ENCODE results near the gene EXOSC3. TPM values are rescaled to one million over a fixed set of nuclear protein-coding genes. Genes with fewer than 3 reads are reported as not detected.
A peak's percentile ranks its signal among the peaks of the same experiment; 100 is the strongest.

The EXOSC3 gene
- total and polyA plus RNA-seq, 9 donors, result 20.2 to 28.3 (median 24.0) TPM

- WGBS (ENCODE audit: insufficient coverage), result 50% methylated on average over 1 of the region's 4 CpGs
- peaks cover 13% of the 10 kb centered on the region for H3K4me1 ChIP-seq (ENCODE audit: control insufficient read depth, insufficient read depth, low read length)
- DNase-seq, result no peak
- peaks cover 3% of the 10 kb centered on the region for H3K9me3 ChIP-seq (replicated peaks; ENCODE audit: control insufficient read depth, low read depth, low read length)
- H3K36me3 ChIP-seq (ENCODE audit: control insufficient read depth, insufficient read depth, low read length), result peaks cover 4% of the 10 kb centered on the region
- no peaks in the 10 kb centered on the region for H3K27me3 ChIP-seq (ENCODE audit: control insufficient read depth, insufficient read depth, low read length)
- H3K4me3 ChIP-seq (ENCODE audit: low read length), result no peak overlapping the region
- H3K27ac ChIP-seq (ENCODE audit: low read length), result no peak overlapping the region
These were observed 21.4 kb upstream of the EXOSC3 start for GRCh38 chr9:37806271-37806670.

GRCh38 chr9:37801959-37802711, 17.3 kb upstream of the EXOSC3 start:
- H3K4me1 ChIP-seq (ENCODE audit: control insufficient read depth, insufficient read depth, low read length), result peaks cover 13% of the 10 kb centered on the region
- H3K27ac ChIP-seq (ENCODE audit: low read length), result no peak overlapping the region

DNA sequence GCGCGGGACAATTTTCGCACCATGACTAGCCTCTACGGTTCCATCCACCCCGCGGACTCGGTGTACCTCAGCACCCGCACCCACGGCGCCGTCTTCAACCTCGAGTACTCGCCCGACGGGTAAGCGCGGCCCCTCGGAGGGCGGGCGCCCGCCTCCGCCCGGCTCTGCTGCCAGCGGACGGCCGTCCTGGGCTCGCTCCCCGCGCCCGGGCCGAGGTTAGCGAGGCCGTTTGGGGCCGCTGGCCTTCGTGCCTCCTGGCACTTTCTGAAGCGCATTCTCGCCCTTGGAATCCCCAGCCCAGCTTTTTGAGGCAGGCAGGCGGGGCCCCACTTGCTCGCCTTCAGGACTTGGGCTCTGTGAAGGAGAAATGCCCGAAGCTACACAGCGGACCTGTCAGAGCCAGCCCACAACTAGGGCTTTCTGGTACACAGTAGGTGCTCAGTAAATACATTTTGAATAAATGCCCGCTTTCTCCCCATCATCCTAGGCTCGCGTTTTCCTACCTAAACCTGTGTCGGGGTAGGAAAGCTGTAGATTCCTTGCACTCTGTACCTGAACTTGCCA, 16.5 kb upstream of the EXOSC3 start:
- WGBS (ENCODE audit: insufficient coverage), result under 1% methylated on average over 36 of the region's 45 CpGs
- peak overlapping the region; percentile 85 for H3K27ac ChIP-seq (ENCODE audit: low read length)
- H3K4me3 ChIP-seq (ENCODE audit: low read length), result peak overlapping the region; percentile 95
- no peak for DNase-seq
- H3K27me3 ChIP-seq (ENCODE audit: control insufficient read depth, insufficient read depth, low read length), result no peaks in the 10 kb centered on the region
- H3K4me1 ChIP-seq (ENCODE audit: control insufficient read depth, insufficient read depth, low read length), result peaks cover 13% of the 10 kb centered on the region
- H3K36me3 ChIP-seq (ENCODE audit: control insufficient read depth, insufficient read depth, low read length), result no peaks in the 10 kb centered on the region
- no peaks in the 10 kb centered on the region for H3K9me3 ChIP-seq (replicated peaks; ENCODE audit: control insufficient read depth, low read depth, low read length)

More at GRCh38 chr9:37801959-37802711, 17.3 kb upstream of the EXOSC3 start:
- 52% methylated on average over 9 of the region's 10 CpGs for WGBS (ENCODE audit: insufficient coverage)
- Histone ChIP-seq H3K9me3 (replicated peaks; ENCODE audit: control insufficient read depth, low read depth, low read length) (no peaks in the 10 kb centered on the region), H3K36me3 (ENCODE audit: control insufficient read depth, insufficient read depth, low read length) (no peaks in the 10 kb centered on the region), H3K27me3 (ENCODE audit: control insufficient read depth, insufficient read depth, low read length) (no peaks in the 10 kb centered on the region), H3K4me3 (ENCODE audit: low read length) (peak overlapping the region; percentile 95)
- DNase-seq, result no peak

DNA sequence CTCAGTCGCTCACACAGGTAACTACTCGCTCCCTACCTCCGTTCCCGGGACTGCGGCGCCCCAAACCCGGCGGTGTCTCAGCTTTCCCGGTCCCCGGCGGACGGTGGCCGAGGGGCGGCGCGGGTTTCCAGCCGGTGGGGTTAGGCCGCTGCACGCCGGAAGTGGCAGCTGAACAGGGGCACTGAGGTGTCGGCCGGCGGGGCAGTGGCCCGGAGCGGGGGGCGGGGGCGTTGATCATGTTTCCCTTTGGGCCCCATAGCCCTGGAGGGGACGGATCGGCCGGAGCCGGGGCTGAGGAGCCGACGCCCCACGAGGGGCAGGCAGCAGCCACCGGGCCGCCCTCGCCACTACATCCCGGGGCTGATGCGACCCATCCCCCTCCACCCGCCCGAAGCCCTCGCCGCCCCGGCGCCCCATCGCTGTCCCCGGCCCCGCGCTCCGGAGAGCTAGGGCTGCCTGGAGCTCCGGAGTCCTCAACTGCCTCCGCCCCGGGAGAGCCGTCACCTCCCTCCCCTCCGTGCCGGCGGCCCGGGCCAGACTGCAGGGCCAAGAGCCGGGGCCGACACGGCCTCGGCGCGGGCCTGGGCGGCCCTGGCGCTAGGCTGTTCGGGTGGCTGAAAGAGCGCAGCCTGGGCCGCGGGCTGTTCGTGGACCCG, 15.9 kb upstream of the EXOSC3 start, which contains the start of gene DCAF10:
DCAF10 (plus strand) TSS at position 167 of the 656 bp plus-strand sequence; CDS start at position 237, 70 bp downstream.
- Histone ChIP-seq H3K27me3 (ENCODE audit: control insufficient read depth, insufficient read depth, low read length) (no peaks in the 10 kb centered on the region), H3K36me3 (ENCODE audit: control insufficient read depth, insufficient read depth, low read length) (no peaks in the 10 kb centered on the region), H3K9me3 (replicated peaks; ENCODE audit: control insufficient read depth, low read depth, low read length) (no peaks in the 10 kb centered on the region), H3K4me3 (ENCODE audit: low read length) (peak within 1 kb of the TSS; percentile 95), H3K4me1 (ENCODE audit: control insufficient read depth, insufficient read depth, low read length) (peaks cover 13% of the 10 kb centered on the region), H3K27ac (ENCODE audit: low read length) (peak within 1 kb of the TSS; percentile 85)
- WGBS (ENCODE audit: insufficient coverage), result under 1% methylated on average over 68 of the region's 72 CpGs
- peak; percentile 92 for DNase-seq

GRCh38 chr9:37798677-37799076, 13.8 kb upstream of the EXOSC3 start:
- H3K4me1 ChIP-seq (ENCODE audit: control insufficient read depth, insufficient read depth, low read length), result peaks cover 13% of the 10 kb centered on the region
- H3K4me3 ChIP-seq (ENCODE audit: low read length), result no peak overlapping the region
- 80% methylated on average over 1 of the region's 1 CpG for WGBS (ENCODE audit: insufficient coverage)
- DNase-seq, result no peak
- H3K9me3 ChIP-seq (replicated peaks; ENCODE audit: control insufficient read depth, low read depth, low read length), result no peaks in the 10 kb centered on the region
- no peaks in the 10 kb centered on the region for H3K27me3 ChIP-seq (ENCODE audit: control insufficient read depth, insufficient read depth, low read length)
- no peak overlapping the region for H3K27ac ChIP-seq (ENCODE audit: low read length)
- no peaks in the 10 kb centered on the region for H3K36me3 ChIP-seq (ENCODE audit: control insufficient read depth, insufficient read depth, low read length)

DNA sequence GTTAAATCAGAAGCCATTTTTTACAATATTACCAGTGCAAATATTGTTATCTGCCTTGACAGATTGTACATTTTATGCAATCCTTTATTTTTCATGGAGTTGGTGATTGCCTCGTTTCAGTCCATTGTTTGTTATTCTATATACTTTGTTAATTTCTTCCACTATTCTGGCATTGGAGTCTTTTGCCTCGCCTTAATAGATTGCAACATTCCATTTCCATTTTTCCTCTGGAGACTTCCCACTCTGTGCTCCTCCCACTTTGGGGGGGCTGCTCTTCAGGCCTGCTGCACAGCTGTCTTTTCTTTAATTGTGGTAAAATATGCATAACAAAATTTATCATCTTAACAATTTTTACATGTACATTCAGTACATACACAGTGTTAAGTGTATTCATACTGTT, 11.4 kb upstream of the EXOSC3 start:
- H3K9me3 ChIP-seq (replicated peaks; ENCODE audit: control insufficient read depth, low read depth, low read length), result no peaks in the 10 kb centered on the region
- no peak for DNase-seq
- no peaks in the 10 kb centered on the region for H3K4me1 ChIP-seq (ENCODE audit: control insufficient read depth, insufficient read depth, low read length)
- no peak overlapping the region for H3K4me3 ChIP-seq (ENCODE audit: low read length)
- no peaks in the 10 kb centered on the region for H3K27me3 ChIP-seq (ENCODE audit: control insufficient read depth, insufficient read depth, low read length)
- WGBS (ENCODE audit: insufficient coverage), result no CpG with 5 or more reads among the region's 2 CpGs
- no peaks in the 10 kb centered on the region for H3K36me3 ChIP-seq (ENCODE audit: control insufficient read depth, insufficient read depth, low read length)
- H3K27ac ChIP-seq (ENCODE audit: low read length), result no peak overlapping the region

GRCh38 chr9:37792122-37792521, 7.3 kb upstream of the EXOSC3 start:
- DNase-seq, result no peak
- Histone ChIP-seq H3K4me3 (ENCODE audit: low read length) (no peak overlapping the region), H3K4me1 (ENCODE audit: control insufficient read depth, insufficient read depth, low read length) (no peaks in the 10 kb centered on the region), H3K36me3 (ENCODE audit: control insufficient read depth, insufficient read depth, low read length) (no peaks in the 10 kb centered on the region), H3K27ac (ENCODE audit: low read length) (no peak overlapping the region), H3K27me3 (ENCODE audit: control insufficient read depth, insufficient read depth, low read length) (peaks cover 8% of the 10 kb centered on the region), H3K9me3 (replicated peaks; ENCODE audit: control insufficient read depth, low read depth, low read length) (no peaks in the 10 kb centered on the region)
- WGBS (ENCODE audit: insufficient coverage), result no CpG with 5 or more reads among the region's 5 CpGs

DNA sequence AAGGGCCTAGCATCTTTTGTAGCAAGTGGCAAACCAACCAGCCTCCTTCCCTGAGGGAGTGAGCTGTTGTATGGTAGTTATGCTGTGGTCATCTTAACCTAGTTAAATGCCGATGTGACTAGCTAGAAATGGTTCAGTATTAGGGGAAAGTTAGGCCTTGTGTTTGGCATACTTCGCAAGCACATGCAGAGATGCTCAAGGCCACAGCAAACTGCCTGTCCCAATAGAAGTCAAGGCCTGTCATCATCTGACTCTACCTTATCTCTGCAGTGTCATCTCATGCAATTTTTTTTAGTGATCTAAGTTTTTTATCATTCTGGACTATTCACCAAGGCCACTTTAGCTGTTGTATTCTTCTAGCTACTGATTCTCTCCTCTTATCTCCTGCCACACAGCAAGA, 5.2 kb upstream of the EXOSC3 start:
- WGBS (ENCODE audit: insufficient coverage), result 100% methylated on average over 1 of the region's 2 CpGs
- Histone ChIP-seq H3K27me3 (ENCODE audit: control insufficient read depth, insufficient read depth, low read length) (peaks cover 13% of the 10 kb centered on the region), H3K27ac (ENCODE audit: low read length) (no peak overlapping the region), H3K4me1 (ENCODE audit: control insufficient read depth, insufficient read depth, low read length) (peaks cover 3% of the 10 kb centered on the region), H3K4me3 (ENCODE audit: low read length) (no peak overlapping the region), H3K36me3 (ENCODE audit: control insufficient read depth, insufficient read depth, low read length) (no peaks in the 10 kb centered on the region), H3K9me3 (replicated peaks; ENCODE audit: control insufficient read depth, low read depth, low read length) (no peaks in the 10 kb centered on the region)
- DNase-seq, result no peak

DNA sequence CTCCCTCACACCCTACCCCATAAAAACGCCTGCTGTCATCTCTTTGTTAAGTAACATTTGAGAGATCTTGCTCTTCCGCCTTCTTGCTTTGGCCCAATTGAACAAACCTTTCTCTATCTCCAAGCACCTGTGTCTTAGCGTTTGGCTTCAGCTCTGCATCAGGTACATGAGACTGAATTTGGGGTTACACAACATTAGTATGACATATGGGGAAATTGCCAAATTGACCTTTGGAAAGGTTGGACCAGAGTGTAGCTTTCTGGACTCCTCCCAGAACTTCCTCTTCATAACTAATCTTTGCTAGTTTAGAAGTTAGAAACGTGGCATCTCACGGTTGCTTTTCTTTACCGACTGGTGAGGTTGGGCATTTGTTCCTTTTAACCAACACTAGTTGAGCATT, 3.5 kb upstream of the EXOSC3 start:
- Histone ChIP-seq H3K27ac (ENCODE audit: low read length) (no peak overlapping the region), H3K9me3 (replicated peaks; ENCODE audit: control insufficient read depth, low read depth, low read length) (no peaks in the 10 kb centered on the region), H3K4me3 (ENCODE audit: low read length) (no peak overlapping the region), H3K27me3 (ENCODE audit: control insufficient read depth, insufficient read depth, low read length) (peaks cover 13% of the 10 kb centered on the region), H3K4me1 (ENCODE audit: control insufficient read depth, insufficient read depth, low read length) (peaks cover 7% of the 10 kb centered on the region), H3K36me3 (ENCODE audit: control insufficient read depth, insufficient read depth, low read length) (peaks cover 1% of the 10 kb centered on the region)
- DNase-seq, result no peak
- WGBS (ENCODE audit: insufficient coverage), result no CpG with 5 or more reads among the region's 6 CpGs

- no peaks in the 10 kb centered on the region for H3K9me3 ChIP-seq (replicated peaks; ENCODE audit: control insufficient read depth, low read depth, low read length)
- H3K4me1 ChIP-seq (ENCODE audit: control insufficient read depth, insufficient read depth, low read length), result peaks cover 7% of the 10 kb centered on the region
- no peak overlapping the region for H3K4me3 ChIP-seq (ENCODE audit: low read length)
- 43% methylated on average over 45 of the region's 45 CpGs for whole genome bisulfite sequencing (ENCODE audit: insufficient coverage)
- peaks cover 12% of the 10 kb centered on the region for H3K36me3 ChIP-seq (ENCODE audit: control insufficient read depth, insufficient read depth, low read length)
- H3K27me3 ChIP-seq (ENCODE audit: control insufficient read depth, insufficient read depth, low read length), result peaks cover 13% of the 10 kb centered on the region
- no peak overlapping the region for H3K27ac ChIP-seq (ENCODE audit: low read length)
- no peak for DNase-seq
These were observed 2.2 kb upstream of the EXOSC3 start for GRCh38 chr9:37787059-37787458.

All from muscle of leg (tissue), 11 donors.